GM13977 (cell line): ENCODE measurements around the gene SPATA4.

Experiments
- DNase-seq: peaks from one replicate; pipeline ENCODE4 v3.0.0; 2012; ENCODE audit warnings: low spot score
- in situ Hi-C: fragments of 300-500 bp; cut with MboI; formaldehyde crosslinking; loops from one replicate; pipeline ENCODE4 v1.12.0; 2022; ENCODE audit warnings: low sequenced_read_pairs, low pct_unique_long_range_greater_than_20kb, mixed read lengths, inconsistent platforms; ENCODE audit not compliant: unreplicated experiment
- TF ChIP-seq, protein P1 (sequence below): IDR thresholded peaks from 2 replicates; pipeline ENCODE4 v1.5.1; 2012; ENCODE audit warnings: mild to moderate bottlenecking, control low read depth; ENCODE audit not compliant: insufficient read depth; ENCODE audit errors: extremely low read depth, missing control alignments

Gene SPATA4

DNA sequence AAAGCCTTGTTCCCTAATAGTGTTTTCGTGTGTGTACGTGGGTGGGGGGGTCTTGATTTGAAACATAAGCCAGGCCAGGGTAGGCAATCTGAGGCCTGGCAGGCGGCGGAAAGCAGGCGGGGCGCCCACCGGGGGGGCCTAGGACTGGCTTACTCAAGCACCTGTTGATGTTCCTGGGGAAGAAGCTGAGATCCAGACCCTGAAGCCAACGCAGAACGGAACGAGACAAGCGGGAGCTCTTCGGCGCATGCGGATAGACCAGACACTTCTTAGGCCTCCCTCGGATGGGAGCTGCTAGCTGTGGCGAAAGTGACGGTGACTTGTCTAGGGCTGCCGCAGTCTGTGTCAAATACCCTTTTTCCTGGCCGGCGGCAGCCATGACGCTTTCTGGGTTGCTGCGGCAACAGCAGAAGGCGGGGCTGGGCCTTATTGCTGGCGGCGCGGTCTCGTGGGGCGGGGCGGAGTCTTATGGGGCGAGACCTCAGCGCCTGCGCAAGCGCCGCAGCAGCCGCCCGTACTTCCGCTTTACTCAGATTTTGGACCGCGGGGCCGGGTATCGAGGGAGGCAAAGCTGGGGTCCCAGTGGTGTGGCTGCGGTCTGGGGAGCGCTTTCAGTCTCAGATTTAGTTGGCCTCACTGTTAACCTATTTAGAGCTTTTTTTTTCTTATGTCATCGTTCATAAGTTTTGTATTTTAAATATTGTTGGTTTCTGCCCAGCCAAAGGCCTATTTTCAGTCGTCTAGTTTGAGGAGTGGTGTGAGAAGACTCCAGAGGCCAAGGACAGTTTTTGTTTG lies at the start of gene SPATA4:
Gene SPATA4, minus strand, starts transcription at position 402 of the 795 bp plus-strand sequence. Its CDS starts 23 bp downstream, at position 379.
- DNase-seq: peak; percentile 92
- TF ChIP-seq, protein P1, sequence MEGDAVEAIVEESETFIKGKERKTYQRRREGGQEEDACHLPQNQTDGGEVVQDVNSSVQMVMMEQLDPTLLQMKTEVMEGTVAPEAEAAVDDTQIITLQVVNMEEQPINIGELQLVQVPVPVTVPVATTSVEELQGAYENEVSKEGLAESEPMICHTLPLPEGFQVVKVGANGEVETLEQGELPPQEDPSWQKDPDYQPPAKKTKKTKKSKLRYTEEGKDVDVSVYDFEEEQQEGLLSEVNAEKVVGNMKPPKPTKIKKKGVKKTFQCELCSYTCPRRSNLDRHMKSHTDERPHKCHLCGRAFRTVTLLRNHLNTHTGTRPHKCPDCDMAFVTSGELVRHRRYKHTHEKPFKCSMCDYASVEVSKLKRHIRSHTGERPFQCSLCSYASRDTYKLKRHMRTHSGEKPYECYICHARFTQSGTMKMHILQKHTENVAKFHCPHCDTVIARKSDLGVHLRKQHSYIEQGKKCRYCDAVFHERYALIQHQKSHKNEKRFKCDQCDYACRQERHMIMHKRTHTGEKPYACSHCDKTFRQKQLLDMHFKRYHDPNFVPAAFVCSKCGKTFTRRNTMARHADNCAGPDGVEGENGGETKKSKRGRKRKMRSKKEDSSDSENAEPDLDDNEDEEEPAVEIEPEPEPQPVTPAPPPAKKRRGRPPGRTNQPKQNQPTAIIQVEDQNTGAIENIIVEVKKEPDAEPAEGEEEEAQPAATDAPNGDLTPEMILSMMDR: no peak
- in situ Hi-C loops: no loop called here

DNA sequence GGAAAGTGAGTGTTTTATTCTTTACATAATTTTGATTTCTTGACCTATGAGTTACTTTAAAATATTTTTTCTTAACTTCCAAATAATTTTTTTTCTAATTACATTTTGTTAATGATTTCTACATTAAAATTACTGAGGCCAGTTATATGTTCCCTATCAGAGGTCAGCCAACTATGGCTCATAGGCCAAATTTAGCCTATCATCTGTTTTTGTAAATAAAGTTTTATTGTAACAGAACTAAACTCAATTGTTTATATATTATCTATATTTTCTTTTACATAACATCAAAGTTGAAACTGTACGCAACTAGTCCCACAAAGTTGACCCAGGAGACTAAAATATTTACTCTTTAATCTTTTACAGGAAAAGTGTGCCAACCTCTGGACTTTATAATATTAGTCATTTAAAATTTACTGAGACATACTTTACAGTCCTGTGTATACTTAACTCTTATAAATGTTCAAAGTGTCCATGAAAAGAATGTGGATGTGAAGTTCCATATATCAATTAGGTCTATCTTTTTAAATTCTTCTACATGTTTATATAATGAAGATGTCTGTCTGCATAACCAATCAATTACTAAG lies 47.5 kb upstream of the SPATA4 start:
- TF ChIP-seq, protein P1: no peak
- in situ Hi-C loops: no loop called here
- DNase-seq: no peak

DNA sequence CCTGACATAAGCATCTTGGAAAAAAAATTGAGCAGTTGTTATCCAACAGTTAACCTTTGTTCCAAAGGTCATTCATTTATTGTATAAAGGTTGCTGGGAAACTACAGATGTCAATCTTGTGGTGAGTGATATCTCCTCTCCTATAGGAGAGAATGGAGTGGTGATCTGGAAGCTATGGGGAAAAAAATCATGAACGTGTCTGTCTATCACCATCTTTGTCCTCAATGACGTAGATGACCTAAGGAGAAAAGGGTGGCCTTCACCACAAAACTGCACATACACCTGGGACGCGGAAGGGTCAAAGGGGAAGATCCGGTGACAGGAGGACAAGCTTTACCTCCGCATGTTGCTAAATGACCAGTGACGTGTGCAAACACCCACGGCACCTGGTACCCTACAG lies 46.3 kb upstream of the SPATA4 start:
- TF ChIP-seq, protein P1: no peak
- in situ Hi-C loops: no loop called here
- no peak for DNase-seq

DNA sequence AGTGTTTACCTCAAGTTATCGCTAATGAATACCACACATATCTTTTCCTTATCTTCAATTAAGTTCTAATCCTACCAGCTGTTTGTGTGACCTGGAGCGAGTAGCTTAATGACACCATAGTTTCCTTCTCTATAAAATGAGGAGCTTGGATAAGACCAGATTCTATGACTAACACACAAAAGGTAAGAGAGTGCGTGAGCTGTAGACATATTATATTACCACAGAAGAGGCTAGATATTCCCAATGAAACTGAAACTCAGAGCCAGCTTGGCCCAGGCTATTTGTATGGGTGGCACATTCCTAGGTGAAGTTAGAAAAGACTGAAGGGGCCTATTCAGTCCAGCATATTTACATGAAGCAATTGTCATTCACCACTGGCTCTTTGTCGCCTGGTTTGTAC lies 43.4 kb upstream of the SPATA4 start:
- in situ Hi-C loops: no loop called here
- DNase-seq: no peak
- TF ChIP-seq, protein P1: no peak

DNA sequence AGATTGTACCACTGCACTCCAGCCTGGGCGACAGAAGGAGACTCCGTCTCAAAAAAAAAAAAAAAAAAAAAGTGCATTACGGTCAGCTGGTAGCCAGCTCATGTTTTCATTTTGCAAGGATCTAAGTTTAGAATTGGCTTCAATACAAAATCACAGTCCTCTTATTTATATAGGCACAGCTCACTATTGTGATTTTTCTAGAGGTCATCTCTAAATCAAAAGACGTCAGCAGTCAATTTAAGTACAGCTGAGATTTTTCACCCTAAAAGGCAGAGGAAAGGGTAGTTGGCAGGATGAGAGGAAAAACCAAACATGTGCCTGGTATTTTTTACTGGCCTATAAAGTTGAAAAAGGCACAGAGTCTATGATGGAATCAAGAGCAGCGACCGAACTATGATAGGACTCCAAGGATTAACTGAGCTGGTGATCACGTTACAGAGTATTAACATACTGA lies 42.8 kb upstream of the SPATA4 start:
- in situ Hi-C loops: no loop called here
- no peak for DNase-seq
- TF ChIP-seq, protein P1: no peak

DNA sequence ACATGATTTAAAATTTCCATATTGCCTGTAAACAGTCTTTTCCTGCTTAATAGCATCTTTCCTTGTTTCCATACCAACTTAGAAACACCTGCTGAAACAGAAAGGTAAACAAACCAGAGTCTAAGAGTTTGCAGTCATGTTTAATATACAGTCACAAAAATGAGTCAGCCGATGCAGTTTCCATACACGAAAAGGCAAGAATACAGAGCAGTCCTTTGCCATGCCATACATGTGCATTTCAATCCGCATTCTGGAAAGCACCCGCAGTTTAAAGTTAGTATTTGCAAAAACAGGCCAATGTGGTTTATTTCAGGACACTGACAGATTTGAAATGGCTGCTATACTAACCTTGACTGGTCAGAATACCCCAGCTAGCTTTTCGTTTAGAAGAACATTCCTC lies 41.6 kb upstream of the SPATA4 start:
- in situ Hi-C loops: no loop called here
- TF ChIP-seq, protein P1: no peak
- no peak for DNase-seq
